T-helper 2 cell treated with Interferon-gamma antibody and Interleukin-4, amounts not matched to agents 100 ng/mL and 5 ng/mL, for 36 hours (primary cell): ENCODE results near the gene MFAP3L. TPM values are rescaled to one million over a fixed set of nuclear protein-coding genes. Genes with fewer than 3 reads are reported as not detected.
"Not testable (repeated sequence)": the region's sequence is repeated elsewhere in the genome, so short reads cannot be mapped to it uniquely, and the experiment has no call there.

ENCODE experiments used
- intact Hi-C: fragments of 100-400 bp; cut with micrococcal nuclease; formaldehyde crosslinking; loops from one replicate; pipeline ENCODE4 v1.15.1; 2023
- total RNA-seq: library from RNA; stranded (reverse); gene quantifications from 2 replicates; pipeline ENCODE4 v1.2.3, GENCODE V29; 2022

Gene MFAP3L
- total RNA-seq, 1 donor from 2014 or later: 0.48 TPM

DNA sequence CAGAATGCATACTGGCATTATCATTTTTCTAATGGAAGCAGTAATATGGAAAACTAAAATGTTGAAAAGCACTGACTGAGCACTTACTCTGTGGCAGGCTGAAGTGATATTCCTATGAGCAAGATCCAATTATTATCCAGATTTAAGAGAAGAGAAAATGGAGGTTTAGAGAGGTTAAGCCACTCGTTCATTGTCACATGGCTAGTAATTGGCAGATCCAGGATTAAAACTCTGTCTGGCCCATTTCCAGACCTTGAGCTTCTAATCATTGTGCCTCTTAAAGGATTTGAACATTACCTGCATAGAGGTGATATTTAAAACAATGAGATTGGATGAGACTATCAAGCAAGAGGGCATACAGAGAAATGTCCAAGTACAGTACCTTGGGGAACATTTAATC lies 80.6 kb downstream of the MFAP3L start:
- intact Hi-C loops: no loop called here

- intact Hi-C loops: not testable (repeated sequence)
Observed at GRCh38 chr4:169943601-169944000, 82.6 kb downstream of the MFAP3L start.

DNA sequence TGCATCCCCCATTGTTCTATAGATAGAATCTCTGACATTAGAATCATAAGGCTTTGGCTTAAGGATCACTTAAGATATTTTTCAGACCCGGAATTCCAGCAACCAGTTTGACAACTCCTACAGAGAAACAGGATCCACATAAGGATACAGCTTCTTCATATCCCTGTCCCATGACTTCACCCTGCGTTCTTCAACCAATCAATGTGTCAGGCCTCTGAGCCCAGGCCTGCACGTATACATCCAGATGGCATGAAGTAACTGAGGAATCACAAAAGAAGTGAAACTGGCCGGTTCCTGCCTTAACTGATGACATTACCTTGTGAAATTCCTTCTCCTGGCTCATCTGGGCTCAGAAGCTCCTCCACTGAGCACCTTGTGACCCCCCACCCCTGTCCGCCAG lies 85.1 kb downstream of the MFAP3L start:
- intact Hi-C loops: no loop called here

- intact Hi-C loops: no loop called here
Observed at GRCh38 chr4:169940460-169940859, 85.7 kb downstream of the MFAP3L start.

Other genes with a start within 250 kb of the MFAP3L start
- not detected in 2 replicates for gene AADAT, start 63.6 kb upstream of the MFAP3L start, total RNA-seq